Measurements from ENCODE around the gene ACSS2.

DNA sequence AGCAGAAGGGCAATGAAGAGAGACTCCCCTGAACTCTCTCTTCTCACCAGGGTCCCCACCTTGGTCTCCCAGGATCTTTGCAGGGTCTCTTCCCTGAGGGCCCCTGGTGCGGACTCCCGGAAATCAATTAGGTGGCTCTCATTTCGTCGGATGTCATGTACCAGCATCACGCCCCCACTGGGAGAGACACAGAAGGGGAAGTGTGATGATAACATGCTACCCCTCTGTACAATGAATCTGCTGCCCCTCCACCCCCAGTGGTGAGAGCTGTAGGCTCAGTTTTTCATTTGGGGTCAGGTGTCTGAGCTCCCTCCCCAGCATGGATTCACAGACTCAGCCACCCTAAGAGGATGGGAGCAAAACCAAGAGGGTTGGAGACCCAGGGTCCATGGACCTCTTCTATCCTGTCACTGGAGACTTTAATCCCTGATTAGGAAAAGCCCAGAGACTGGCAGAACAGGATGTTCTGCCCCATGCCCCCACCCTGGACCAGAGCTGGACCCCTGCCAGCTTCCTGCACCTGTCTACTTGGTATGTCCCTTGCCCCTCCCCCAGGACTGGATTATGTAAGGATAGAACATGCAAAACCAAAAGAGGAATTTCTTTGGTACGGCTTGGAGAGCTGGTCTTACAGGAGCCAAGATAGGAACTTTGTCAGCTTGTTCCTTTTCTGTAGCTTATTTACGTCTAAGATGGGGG is 14.9 kb upstream of the ACSS2 start:
- TF ChIP-seq GATA3 (IDR thresholded peaks at IDR 0.05; ENCODE audit: low read depth, low read length) (no peak), GATA2 (IDR thresholded peaks at IDR 0.05; ENCODE audit: low read depth, low read length) (no peak)
